OCI-M2 (cell line): ENCODE data around the gene CXorf38.
A peak's percentile ranks its signal among the peaks of the same experiment; 100 is the strongest.
"Not testable (repeated sequence)": the region's sequence is repeated elsewhere in the genome, so short reads cannot be mapped to it uniquely, and the experiment has no call there.

Experiments used
- DNase-seq: peaks from one replicate; lab custom pipeline; 2025; ENCODE audit not compliant: unreplicated experiment; lab: John Stamatoyannopoulos, UW

Gene CXorf38

DNA sequence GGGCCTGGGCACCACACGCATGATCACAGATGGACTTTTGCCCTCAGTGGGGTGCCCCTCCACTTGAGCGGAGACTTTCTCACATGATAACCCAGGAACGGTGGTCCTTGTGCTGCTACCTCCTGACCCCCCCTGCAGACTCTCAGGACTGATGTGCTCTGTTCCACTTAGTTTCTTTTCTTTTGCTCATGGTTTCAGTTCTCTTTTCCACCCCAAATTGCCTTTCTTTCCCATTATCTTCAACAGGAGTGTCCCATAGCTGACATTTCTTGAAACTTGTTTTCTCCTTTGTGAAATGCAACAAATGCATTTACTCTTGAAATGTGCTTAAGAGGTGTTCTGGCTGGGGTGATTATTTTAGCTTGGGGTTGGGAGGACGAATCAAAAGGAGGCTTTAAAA lies 15.2 kb downstream of the CXorf38 start:
- DNase-seq = no peak

DNA sequence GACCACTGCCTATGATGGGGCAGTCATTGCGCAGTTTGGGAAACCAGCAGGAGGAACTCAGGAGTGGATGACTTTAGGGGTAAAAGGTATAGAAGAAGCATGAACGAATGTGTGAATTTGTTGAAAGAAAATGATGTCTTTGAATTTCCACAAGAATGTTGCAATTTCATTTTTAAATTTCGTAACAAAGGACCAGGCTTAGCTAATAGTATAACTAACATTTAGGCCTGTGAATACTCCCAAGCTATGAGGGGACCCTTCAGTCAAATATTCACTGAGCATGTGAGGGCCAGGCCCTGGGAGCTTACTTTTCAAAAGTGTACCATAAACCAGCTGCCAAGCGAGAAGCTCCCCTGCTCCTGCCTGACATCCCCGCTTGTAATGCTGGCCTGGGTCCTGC lies 18.9 kb downstream of the CXorf38 start:
- DNase-seq = no peak

DNA sequence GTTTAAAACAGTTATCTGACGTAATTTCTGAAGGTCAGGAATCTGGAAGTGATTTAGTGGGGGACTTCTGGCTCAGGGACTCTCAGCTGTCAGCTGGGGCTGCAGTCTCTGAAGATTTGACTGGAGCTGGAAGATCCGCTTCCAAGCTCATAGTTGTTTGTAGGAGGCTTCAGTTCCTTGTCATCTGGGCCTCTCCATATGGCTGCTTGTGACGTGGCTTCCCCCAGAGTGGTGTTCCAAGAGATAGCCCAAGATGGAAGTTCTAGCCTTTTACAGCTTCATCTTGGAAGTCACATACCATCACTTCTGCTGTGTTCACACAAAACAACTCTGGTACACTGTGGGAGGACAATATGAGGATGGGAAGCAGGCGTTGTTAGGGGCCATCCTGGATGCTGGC lies 22.1 kb downstream of the CXorf38 start:
- DNase-seq = no peak

DNA sequence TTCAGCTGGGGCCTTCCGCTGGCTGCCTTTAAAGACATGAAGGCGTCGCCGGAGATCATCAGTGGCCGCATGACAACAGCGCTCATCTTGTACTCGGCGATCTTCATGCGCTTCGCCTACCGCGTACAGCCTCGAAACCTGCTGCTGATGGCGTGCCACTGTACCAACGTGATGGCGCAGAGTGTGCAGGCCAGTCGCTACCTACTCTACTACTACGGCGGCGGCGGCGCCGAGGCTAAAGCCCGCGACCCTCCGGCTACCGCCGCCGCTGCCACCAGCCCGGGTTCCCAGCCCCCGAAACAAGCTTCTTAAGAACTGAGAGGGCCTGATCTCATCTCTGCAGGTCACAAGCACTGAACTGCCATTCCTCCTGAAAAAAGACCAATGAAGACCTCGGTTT lies 23.7 kb downstream of the CXorf38 start:
- no peak for DNase-seq

DNA sequence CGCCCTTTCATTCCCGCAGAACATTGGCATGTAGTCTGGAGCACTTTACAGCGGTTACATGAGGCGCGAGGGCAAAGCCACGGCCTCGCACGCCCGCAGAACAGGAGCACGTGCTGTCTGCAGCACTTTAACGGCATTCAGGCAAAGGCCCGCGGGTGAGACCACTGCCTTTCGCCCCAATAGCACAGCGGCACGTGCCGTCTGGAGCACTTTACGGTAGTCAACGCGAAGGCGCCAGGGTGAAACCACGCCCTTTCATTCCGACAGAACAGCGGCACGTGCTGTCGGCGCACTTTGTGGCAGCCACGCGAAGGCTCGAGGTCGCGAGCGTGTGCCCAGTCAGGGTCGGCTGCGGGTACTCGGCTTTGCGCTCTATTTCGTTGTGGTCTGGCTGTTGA lies 24.2 kb downstream of the CXorf38 start, which contains the start of gene MPC1L:
MPC1L (plus strand) TSS at position 290 of the 398 bp plus-strand sequence. CDS start 138 bp downstream, outside the sequence.
- DNase-seq = no peak

DNA sequence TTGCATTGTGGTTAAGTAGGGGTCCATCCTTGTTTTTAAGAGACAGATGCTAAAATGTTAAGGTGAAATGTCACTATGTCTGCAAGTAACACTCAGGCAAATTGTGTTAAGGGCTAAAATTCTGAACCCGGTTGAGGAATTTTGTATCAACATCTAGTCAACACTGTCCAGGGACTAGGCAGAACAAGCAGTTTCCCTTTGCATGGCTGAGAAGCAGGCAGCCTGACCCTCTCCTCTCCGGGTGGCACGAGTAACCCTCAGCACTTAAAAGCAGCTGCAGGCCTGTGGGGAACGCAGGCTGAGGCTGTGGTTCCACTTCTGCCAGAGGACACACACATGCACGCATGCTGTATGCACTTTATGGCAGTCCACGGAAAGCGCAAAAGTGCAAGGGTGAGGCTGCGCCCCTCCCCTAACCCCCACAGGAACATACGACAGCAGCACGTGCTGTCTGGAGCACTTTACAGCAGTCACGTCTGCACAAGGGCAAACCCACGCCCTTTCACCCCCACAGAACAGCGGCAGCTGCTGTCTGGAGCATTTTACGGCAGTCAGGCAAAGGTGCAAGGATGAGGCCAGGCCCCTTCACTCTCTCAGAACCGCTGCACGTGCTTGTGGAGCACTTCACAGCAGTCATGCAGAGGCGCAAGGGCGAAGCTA lies 24.8 kb downstream of the CXorf38 start:
- no peak for DNase-seq

DNA sequence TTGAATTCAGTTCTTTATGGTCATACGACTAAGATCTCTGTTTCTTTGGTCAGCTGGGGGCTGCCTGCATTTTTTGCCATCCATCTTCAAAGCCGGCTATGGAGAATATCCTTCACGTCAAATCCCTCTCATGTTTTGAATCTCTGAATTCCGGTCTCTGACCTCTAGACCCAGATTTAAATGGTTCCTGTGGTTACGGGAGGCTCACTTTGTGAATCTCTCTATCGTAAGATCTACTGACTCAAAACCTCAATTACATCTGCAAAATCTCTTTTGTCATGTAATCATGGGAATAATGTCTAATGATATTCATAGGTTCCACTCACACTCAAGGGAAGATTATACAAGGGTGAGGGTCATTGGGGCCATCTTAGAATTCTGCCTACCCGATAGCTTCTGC lies 29.8 kb downstream of the CXorf38 start:
- DNase-seq = no peak

DNA sequence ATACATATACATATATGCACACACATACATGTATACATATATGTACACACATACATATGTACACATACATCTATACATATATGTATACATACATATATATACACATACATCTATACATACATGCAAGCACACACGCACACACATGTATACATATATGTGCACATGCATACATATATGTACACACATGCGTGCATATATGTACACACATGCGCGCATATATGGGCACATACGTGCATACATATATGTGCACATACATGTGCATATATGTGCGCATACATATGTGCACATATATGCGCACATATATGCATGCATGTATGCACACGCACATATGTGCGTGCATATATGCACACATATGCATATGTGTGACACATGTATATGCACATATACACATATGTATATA lies 31.4 kb downstream of the CXorf38 start:
- DNase-seq = no peak

DNA sequence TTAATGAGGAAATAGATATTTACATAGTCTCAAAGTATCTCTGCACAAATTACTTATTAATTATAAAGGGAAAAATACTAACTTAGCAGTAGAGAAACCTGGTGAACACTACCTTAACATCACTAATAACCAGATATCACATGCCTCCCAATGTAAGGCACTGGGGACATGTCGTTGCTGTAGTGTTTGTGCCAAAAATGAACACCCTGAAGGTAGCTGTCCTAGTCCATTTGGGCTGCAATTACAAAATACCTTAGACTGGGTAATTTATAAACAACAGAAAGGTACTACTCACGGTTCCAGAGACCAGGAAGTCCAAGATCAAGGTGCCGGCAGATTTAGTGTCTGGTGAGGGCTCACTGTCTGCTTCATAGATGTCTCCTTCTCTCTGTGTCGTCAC lies 34.9 kb downstream of the CXorf38 start:
- no peak for DNase-seq

DNA sequence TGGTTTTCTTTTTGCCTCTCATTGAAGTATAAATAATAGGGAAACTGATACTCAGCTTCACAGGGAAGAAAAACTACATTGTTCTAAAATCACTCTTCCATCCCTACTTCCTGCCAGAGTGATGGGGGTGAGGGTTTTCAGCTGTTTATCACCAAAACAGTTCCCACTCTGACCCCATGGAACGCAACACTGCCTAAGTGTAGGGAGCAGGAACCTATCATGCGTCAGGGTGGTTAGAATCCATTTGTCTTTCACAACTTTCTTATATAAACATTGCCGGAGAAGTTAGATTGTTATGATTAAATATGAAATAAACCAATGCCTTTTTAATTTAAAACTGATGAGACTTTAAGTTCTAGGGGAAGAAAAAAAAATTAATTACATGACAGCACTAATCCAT lies 40.0 kb downstream of the CXorf38 start:
- DNase-seq = no peak

DNA sequence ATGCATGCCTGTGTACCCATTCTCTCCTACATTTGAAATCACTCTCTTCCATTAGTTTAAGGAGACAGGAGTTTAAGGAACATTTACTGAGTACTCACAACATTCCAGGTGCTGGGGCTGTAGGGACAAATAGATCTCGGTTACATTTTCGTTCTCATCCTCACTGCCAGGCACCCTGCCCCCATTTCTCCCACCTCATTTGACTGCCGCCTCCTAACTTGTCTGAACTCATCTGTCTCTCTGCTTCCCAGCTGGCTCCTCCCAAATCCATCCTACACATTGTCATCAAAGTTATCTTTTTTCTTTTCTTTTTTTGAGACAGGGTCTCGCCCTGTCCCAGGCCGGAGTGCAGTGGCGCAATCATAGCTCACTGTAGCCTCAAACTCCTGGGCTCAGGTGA lies 43.9 kb downstream of the CXorf38 start:
- no peak for DNase-seq

DNA sequence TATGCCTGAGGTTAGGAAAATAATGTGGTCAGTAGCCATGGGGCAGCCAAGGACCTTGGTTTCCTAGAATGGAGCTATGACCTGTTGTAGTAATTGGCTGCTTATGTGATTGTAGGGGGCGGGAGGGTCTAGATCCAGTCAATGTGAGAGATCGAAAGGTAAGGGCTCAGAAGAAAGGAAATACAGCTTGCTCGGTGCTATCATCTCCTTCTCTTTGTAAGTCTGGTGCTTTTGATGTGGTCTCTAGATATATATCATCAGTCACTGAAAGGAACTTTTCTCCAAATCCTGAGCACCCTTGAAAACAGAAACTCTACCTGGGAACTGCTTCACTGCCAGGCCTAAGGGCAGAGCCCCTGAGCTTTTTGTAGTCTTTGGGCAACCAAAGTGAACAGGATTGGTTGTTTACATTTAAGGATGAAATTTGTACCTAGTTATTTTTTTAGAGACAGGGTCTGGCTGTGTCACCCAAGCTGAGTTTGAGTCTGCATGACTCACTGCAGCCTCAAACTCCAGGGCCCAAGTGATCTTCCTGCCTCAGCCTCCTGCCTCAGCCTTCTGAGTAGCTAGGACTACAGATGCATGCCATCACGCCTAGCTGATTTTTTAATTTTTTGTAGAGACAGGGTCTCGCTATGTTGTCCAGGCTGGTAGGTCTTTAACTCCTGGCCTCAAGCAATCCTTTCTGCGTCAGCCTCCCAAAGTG lies 57.6 kb downstream of the CXorf38 start:
- not testable (repeated sequence) for DNase-seq

DNA sequence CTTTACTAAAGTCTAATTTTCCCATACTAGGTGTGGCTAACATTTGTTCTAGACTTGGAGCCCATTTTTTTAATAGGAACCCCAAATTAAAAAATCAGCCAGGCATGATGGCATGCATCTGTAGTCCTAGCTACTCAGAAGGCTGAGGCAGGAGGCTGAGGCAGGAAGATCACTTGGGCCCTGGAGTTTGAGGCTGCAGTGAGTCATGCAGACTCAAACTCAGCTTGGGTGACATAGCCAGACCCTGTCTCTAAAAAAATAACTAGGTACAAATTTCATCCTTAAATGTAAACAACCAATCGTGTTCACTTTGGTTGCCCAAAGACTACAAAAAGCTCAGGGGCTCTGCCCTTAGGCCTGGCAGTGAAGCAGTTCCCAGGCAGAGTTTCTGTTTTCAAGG lies 59.7 kb downstream of the CXorf38 start:
- DNase-seq = not testable (repeated sequence)

DNA sequence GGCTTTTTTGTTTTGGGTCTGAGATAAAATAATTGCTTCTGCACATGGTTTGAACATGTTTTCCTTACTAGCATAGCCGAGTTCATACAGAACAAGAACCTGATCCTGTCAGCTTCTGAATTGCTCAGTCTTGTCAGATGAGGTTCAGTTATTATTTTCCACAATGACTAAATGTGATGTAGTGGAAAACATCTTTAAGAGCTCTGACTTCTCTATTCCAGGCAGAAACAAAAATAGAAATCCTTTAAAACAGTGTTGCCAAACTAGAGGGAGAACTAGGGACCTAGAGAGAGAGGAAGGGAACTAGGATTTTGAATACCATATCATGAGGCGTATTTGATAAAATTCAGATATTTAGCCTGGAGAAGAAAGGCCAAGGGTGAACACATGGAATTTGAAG lies 64.5 kb downstream of the CXorf38 start:
- DNase-seq = no peak

DNA sequence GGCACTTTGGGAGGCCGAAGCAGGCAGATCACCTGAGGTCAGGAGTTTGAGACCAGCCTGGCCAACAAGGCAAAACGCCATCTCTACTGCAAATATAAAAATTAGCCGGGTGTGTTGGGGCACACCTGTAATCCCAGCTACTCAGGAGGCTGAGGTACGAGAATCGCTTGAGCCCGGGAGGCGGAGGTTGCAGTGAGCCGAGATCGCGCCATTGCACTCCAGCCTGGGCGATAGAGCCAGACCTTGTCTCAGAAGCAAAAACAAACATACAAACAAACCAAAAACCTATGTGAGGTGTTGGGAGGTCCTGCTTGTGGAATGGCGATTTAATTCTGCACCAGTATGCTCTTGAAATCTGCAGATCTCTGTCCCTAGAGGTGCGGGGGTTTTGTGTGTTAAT lies 65.2 kb downstream of the CXorf38 start:
- DNase-seq = not testable (repeated sequence)

DNA sequence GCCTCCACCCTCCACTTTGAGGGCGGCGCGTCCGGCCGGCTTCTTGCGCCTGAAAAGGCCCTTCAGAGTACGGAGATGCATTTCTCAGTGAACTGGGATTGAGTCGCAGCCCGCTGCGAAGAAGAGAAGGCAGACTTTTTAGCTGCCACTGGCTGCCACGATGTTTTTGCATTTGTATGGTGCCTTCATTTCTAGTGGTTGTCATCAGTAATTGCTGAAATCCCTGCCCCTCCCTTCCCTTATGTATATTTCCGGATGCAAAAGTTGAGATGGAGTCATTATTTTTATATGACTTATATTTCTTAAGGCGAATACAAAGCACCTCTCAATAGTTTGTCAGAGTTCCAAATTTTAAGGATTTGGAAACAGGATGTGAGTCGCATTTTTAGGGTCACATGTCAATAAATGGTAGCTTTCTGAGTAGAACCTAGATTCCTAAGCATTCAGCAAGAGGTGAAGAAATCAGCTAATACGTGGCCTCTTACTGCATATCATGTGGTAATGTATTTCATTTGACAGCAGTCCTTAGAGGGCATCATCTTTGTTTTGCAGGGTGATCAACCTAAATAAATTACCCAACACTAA lies 65.9 kb downstream of the CXorf38 start:
- DNase-seq = no peak

DNA sequence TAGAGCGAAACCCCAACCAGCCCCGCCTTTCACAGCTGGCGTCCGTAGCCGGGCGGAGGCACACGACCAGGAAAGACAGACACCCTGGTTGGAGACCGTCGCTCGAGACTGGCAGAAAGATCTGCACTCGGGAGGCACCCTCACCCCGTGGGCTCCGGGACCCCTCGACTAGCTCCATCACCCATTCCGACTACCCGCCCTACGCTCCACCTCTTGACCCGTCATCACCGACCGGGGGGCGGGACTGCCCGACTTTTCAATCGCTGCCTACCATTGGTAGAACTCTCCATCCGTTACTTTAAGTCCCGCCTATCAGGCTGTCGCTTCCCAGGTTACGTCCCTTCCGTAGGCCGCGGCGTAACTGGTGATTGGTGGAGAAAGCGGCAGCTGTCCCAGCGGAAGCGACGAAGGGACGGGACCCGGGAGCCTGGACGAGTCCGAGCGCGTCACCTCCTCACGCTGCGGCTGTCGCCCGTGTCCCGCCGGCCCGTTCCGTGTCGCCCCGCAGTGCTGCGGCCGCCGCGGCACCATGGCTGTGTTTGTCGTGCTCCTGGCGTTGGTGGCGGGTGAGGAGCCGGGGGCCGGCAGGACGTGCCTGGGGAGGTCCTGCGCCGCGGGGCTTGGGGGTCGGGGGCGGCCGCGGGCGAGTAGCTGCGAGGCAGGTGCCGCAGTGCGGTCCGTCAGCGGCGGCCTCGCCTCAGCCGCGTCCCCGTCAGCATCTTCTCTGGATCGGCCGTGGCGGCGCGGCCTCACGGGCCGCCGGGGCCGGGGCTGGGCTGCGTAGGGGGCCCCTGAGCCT lies 66.6 kb downstream of the CXorf38 start, which contains the start of gene ATP6AP2:
ATP6AP2 (plus strand) TSS at position 434 of the 799 bp plus-strand sequence; CDS start at position 530, 96 bp downstream.
- DNase-seq = peak; percentile 77

DNA sequence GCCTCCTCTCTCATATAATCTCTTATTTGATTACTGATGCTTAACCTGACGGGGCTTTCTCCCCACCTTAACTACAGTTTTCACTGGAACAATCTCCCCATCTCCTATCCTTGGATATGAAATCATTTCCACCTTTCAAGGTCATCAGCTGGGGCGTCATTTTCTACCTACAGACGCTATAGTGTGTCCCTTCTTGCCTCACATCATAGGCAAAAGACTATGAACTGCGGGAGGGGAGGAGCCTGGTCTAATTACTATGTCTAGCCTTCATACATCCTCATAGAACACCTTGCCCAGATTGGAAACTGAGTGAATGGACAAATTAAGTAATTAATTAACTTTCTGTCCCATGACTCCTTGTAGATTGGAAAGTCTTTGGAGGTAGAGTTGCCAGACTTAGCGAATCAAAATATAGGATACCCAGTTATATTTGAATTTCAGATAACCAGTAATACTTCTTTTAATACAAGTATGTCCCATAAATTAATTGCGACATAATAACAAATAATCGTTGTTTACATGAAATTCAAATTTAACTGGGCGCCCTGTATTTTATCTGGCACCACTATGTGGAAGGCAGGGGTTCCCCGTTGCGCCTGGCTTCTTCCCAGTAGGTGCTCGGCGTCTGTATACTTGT lies 67.3 kb downstream of the CXorf38 start:
- DNase-seq = no peak

DNA sequence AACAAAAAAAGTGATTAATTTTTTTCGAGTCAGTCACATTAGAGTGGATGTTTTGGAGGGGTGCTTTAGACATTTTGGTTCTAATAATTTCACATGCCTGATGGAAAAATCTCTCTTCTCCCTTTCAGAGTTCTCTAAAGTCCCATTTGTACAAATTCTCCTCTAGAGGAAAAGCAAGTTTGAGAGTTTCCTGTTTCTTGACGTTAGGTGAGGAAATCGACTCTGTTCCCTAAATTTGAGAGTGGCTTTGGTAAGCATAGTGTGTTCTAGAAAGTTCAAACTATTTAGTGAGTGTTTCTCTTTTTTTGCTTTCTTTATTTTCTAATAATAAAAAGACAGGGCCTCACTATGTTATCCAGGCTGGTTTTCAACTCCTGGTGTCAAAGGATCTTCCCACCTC lies 68.2 kb downstream of the CXorf38 start:
- DNase-seq = no peak

DNA sequence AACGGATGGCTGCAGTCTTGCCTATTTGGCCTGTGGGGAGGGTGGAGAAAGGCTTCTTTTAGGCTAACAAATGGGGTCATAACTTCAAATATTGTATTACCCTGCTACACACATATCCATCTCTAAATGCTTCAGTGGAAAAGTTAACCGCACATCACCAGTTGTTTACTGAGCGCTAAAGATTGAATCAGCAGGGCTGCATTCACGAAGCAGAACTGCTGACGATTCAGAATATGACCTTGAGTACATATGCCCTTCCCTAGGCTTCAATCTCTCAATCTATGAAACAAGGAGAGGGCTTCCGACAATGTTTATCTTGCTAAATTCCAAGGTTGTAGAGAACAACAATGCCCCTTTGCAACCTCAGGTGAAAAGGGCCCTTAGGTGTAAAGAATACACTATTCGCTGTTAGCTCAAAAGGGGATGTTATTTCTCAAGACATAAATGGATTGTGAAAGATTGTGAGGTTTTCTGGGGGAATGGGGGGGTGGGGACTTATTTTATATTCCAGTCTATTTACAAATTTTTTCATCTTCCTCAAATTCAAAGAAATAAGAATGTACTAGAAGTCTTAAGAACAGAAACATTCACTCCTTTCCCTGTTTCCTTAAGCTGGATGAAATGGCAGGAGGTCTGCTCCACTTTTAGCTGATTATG lies 69.2 kb downstream of the CXorf38 start:
- DNase-seq = no peak
